EH (cell line): ENCODE data around the gene KCNC1.

ENCODE experiments used
- DNase-seq: peaks from one replicate; pipeline ENCODE4 v3.0.0-alpha.2; 2015; ENCODE audit warnings: low read depth

The KCNC1 gene

GRCh38 chr11:17734418-17734911 is at the start of gene KCNC1:
Gene KCNC1, plus strand, starts transcription at chr11:17734781. Its CDS starts 1,222 bp downstream, at chr11:17736003.
- peak; percentile 48 for DNase-seq

- DNase-seq, result peak; percentile 9
These were observed 48.2 kb upstream of the KCNC1 start for GRCh38 chr11:17686231-17686980.

- peak; percentile 7 for DNase-seq
These were observed 46.5 kb upstream of the KCNC1 start for GRCh38 chr11:17687946-17688670.

GRCh38 chr11:17691550-17691949 is 43.0 kb upstream of the KCNC1 start:
- no peak for DNase-seq

GRCh38 chr11:17691976-17692375 is 42.6 kb upstream of the KCNC1 start:
- no peak for DNase-seq

GRCh38 chr11:17692931-17693330 is 41.6 kb upstream of the KCNC1 start:
- no peak for DNase-seq

GRCh38 chr11:17693531-17693930 is 41.0 kb upstream of the KCNC1 start:
- no peak for DNase-seq

- DNase-seq, result no peak
These were observed 40.0 kb upstream of the KCNC1 start for GRCh38 chr11:17694494-17695110.

GRCh38 chr11:17695454-17696441 is 38.8 kb upstream of the KCNC1 start:
- no peak for DNase-seq

GRCh38 chr11:17696741-17697140 is 37.8 kb upstream of the KCNC1 start:
- no peak for DNase-seq

- no peak for DNase-seq
These were observed 37.2 kb upstream of the KCNC1 start for GRCh38 chr11:17697175-17697949.

- DNase-seq, result peak; percentile 49
These were observed 35.1 kb upstream of the KCNC1 start for GRCh38 chr11:17699147-17700114.

- no peak for DNase-seq
These were observed 33.6 kb upstream of the KCNC1 start for GRCh38 chr11:17700991-17701390.

- no peak for DNase-seq
These were observed 31.7 kb upstream of the KCNC1 start for GRCh38 chr11:17702876-17703275.

- peak; percentile 54 for DNase-seq
These were observed 30.6 kb upstream of the KCNC1 start for GRCh38 chr11:17703951-17704350.

- no peak for DNase-seq
These were observed 26.8 kb upstream of the KCNC1 start for GRCh38 chr11:17707830-17708229.

GRCh38 chr11:17711836-17712235 is 22.7 kb upstream of the KCNC1 start:
- DNase-seq, result no peak

- DNase-seq, result no peak
These were observed 20.7 kb upstream of the KCNC1 start for GRCh38 chr11:17713851-17714250.

- DNase-seq, result no peak
These were observed 20.2 kb upstream of the KCNC1 start for GRCh38 chr11:17714356-17714854.
